ENCODE data around the gene MACF1.

Gene MACF1

GRCh38 chr1:39401106-39401505, 196.6 kb downstream of the MACF1 start:
- no peak for DNase-seq

- no peak for DNase-seq
Observed at GRCh38 chr1:39404876-39405275, 200.4 kb downstream of the MACF1 start.

GRCh38 chr1:39405358-39405757, 200.9 kb downstream of the MACF1 start:
- no peak for DNase-seq

GRCh38 chr1:39406533-39407450, 202.3 kb downstream of the MACF1 start:
- no peak for DNase-seq

- DNase-seq = no peak
Observed at GRCh38 chr1:39407510-39407895, 203.0 kb downstream of the MACF1 start.

- no peak for DNase-seq
Observed at GRCh38 chr1:39407896-39408640, 203.6 kb downstream of the MACF1 start.

GRCh38 chr1:39408641-39409054, 204.2 kb downstream of the MACF1 start:
- DNase-seq = no peak

- DNase-seq = no peak
Observed at GRCh38 chr1:39409055-39409816, 204.7 kb downstream of the MACF1 start.

- DNase-seq = no peak
Observed at GRCh38 chr1:39410915-39411436, 206.5 kb downstream of the MACF1 start.

GRCh38 chr1:39411526-39412478, 207.3 kb downstream of the MACF1 start:
- DNase-seq = no peak

GRCh38 chr1:39412892-39413291, 208.4 kb downstream of the MACF1 start:
- no peak for DNase-seq

- no peak for DNase-seq
Observed at GRCh38 chr1:39413902-39414528, 209.5 kb downstream of the MACF1 start.

- no peak for DNase-seq
Observed at GRCh38 chr1:39415553-39415952, 211.1 kb downstream of the MACF1 start.

- no peak for DNase-seq
Observed at GRCh38 chr1:39416609-39417008, 212.1 kb downstream of the MACF1 start.

GRCh38 chr1:39418236-39418635, 213.7 kb downstream of the MACF1 start:
- no peak for DNase-seq

- no peak for DNase-seq
Observed at GRCh38 chr1:39420493-39420892, 216.0 kb downstream of the MACF1 start.

- no peak for DNase-seq
Observed at GRCh38 chr1:39422614-39423013, 218.1 kb downstream of the MACF1 start.

GRCh38 chr1:39425151-39425550, 220.7 kb downstream of the MACF1 start:
- no peak for DNase-seq

GRCh38 chr1:39425634-39426033, 221.1 kb downstream of the MACF1 start:
- DNase-seq = no peak

GRCh38 chr1:39426346-39426745, 221.9 kb downstream of the MACF1 start:
- DNase-seq = no peak

- no peak for DNase-seq
Observed at GRCh38 chr1:39427374-39427773, 222.9 kb downstream of the MACF1 start.
